WTC11 (cell line): ENCODE data around the gene OR4D1. TPM values are rescaled to one million over a fixed set of nuclear protein-coding genes. Genes with fewer than 3 reads are reported as not detected.
A peak's percentile ranks its signal among the peaks of the same experiment; 100 is the strongest.

Experiments used
- ATAC-seq: fragments of 200-7000 bp; cut with Tn5 transposase; 2 replicates; pipeline ENCODE4 v1.10.0; 2021; ENCODE audit warnings: mild to moderate bottlenecking, moderate library complexity
- CTCF ChIA-PET: fragments of 300-600 bp; sonication (Branson Sonifier 250); formaldehyde crosslinking; loops from one replicate; lab custom pipeline; 2021; ENCODE audit warnings: antibody characterized with exemption; lab: Charles Lee
- POLR2A ChIA-PET: fragments of 350-600 bp; sonication (Branson Sonifier 250); formaldehyde crosslinking; loops from one replicate; lab custom pipeline; 2021; ENCODE audit warnings: antibody characterized with exemption; lab: Charles Lee
- DNase-seq: peaks from one replicate; pipeline ENCODE4 v3.0.0; 2021; ENCODE audit warnings: low spot score
- H3K27ac Mint-ChIP-seq: 2 replicates; pipeline ENCODE4 v1.8.0; 2021; ENCODE audit warnings: mixed read lengths
- H3K27me3 Mint-ChIP-seq: 2 replicates; pipeline ENCODE4 v1.8.0; 2021; ENCODE audit warnings: low read depth, mild to moderate bottlenecking, moderate library complexity, mixed read lengths
- H3K36me3 Mint-ChIP-seq: 2 replicates; pipeline ENCODE4 v1.8.0; 2021; ENCODE audit warnings: mixed read lengths
- H3K4me1 Mint-ChIP-seq: 2 replicates; pipeline ENCODE4 v1.8.0; 2022; ENCODE audit warnings: mixed read lengths
- H3K4me3 Mint-ChIP-seq: 2 replicates; pipeline ENCODE4 v1.8.0; 2021; ENCODE audit warnings: mild to moderate bottlenecking, moderate library complexity, mixed read lengths
- H3K9me3 Mint-ChIP-seq: 2 replicates; pipeline ENCODE4 v1.8.0; 2021; ENCODE audit warnings: mixed read lengths
- AR ChIP-seq: fragments of 250-450 bp; sonication (Bioruptor Pico); IDR thresholded peaks from 2 replicates; pipeline ENCODE4 v1.9.0; 2021; ENCODE audit warnings: mild to moderate bottlenecking
- E2F1 ChIP-seq: sonication (generic); formaldehyde crosslinking; IDR thresholded peaks from 2 replicates; pipeline ENCODE4 v1.8.0; 2022; ENCODE audit warnings: mild to moderate bottlenecking, missing genetic modification reagents
- IRF2 ChIP-seq: sonication (generic); formaldehyde crosslinking; IDR thresholded peaks from 2 replicates; pipeline ENCODE4 v1.8.0; 2022; ENCODE audit warnings: low read depth, missing genetic modification reagents, borderline replicate concordance
- MXD4 ChIP-seq: fragments of 250-450 bp; sonication (Bioruptor Pico); IDR thresholded peaks from 2 replicates; pipeline ENCODE4 v1.8.0; 2021; ENCODE audit warnings: mild to moderate bottlenecking, moderate library complexity, borderline replicate concordance
- PRDM15 ChIP-seq: sonication (generic); formaldehyde crosslinking; IDR thresholded peaks from 2 replicates; pipeline ENCODE4 v1.8.0; 2022; ENCODE audit warnings: missing genetic modification reagents
- SMAD4 ChIP-seq: sonication (generic); formaldehyde crosslinking; IDR thresholded peaks from 2 replicates; pipeline ENCODE4 v1.8.0; 2022; ENCODE audit warnings: mild to moderate bottlenecking, missing genetic modification reagents
- total RNA-seq: library from RNA; stranded (reverse); gene quantifications from 3 replicates; pipeline ENCODE4 v1.2.3, GENCODE V29; 2021
- TF ChIP-seq, protein P1 (sequence below): sonication (generic); formaldehyde crosslinking; IDR thresholded peaks from 2 replicates; pipeline ENCODE4 v1.8.1; 2022; ENCODE audit warnings: low read depth, mild to moderate bottlenecking, moderate library complexity, missing genetic modification reagents, borderline replicate concordance
- TF ChIP-seq, protein P2 (sequence below): fragments of 200-600 bp; IDR thresholded peaks from 2 replicates; pipeline ENCODE4 v1.8.0; 2022; ENCODE audit warnings: antibody characterized with exemption
- TF ChIP-seq, protein P3 (sequence below): fragments of 250-450 bp; sonication (Bioruptor Pico); IDR thresholded peaks from 2 replicates; pipeline ENCODE4 v1.8.0; 2021; ENCODE audit warnings: mild to moderate bottlenecking
- TF ChIP-seq, protein P4 (sequence below): sonication (generic); formaldehyde crosslinking; conservative IDR thresholded peaks from 2 replicates; pipeline ENCODE4 v1.8.1; 2022; ENCODE audit warnings: mild to moderate bottlenecking, missing genetic modification reagents

Gene OR4D1
- total RNA-seq, 1 experiment from 2014 or later, result 0.17 TPM

GRCh38 chr17:58172369-58173071 is 24.3 kb downstream of the OR4D1 start:
- TF ChIP-seq, protein P1, sequence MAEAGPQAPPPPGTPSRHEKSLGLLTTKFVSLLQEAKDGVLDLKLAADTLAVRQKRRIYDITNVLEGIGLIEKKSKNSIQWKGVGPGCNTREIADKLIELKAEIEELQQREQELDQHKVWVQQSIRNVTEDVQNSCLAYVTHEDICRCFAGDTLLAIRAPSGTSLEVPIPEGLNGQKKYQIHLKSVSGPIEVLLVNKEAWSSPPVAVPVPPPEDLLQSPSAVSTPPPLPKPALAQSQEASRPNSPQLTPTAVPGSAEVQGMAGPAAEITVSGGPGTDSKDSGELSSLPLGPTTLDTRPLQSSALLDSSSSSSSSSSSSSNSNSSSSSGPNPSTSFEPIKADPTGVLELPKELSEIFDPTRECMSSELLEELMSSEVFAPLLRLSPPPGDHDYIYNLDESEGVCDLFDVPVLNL, result no peak
- TF ChIP-seq, protein P2, sequence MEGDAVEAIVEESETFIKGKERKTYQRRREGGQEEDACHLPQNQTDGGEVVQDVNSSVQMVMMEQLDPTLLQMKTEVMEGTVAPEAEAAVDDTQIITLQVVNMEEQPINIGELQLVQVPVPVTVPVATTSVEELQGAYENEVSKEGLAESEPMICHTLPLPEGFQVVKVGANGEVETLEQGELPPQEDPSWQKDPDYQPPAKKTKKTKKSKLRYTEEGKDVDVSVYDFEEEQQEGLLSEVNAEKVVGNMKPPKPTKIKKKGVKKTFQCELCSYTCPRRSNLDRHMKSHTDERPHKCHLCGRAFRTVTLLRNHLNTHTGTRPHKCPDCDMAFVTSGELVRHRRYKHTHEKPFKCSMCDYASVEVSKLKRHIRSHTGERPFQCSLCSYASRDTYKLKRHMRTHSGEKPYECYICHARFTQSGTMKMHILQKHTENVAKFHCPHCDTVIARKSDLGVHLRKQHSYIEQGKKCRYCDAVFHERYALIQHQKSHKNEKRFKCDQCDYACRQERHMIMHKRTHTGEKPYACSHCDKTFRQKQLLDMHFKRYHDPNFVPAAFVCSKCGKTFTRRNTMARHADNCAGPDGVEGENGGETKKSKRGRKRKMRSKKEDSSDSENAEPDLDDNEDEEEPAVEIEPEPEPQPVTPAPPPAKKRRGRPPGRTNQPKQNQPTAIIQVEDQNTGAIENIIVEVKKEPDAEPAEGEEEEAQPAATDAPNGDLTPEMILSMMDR, result peak; percentile 40
- Mint-ChIP-seq H3K9me3 (peaks cover 3% of the 10 kb centered on the region; the same call in 1 of the 2 replicates), H3K36me3 (no peaks in the 10 kb centered on the region), H3K4me1 (no peaks in the 10 kb centered on the region), H3K27ac (no peak overlapping the region), H3K4me3 (no peak overlapping the region), H3K27me3 (peaks cover 27% of the 10 kb centered on the region)
- ATAC-seq, result peak; percentile 98
- ChIA-PET CTCF (interaction anchor here (0.6 to 1.9 kb wide), 20 partner anchors 8 to 360 kb away, joined by 3 to 19 read pairs (median 4); partner anchors contain the start of genes LPO, MRPS23 and RNF43), POLR2A (interaction anchor here (0.6 kb wide), 1 partner anchor 176 kb away, joined by 5 read pairs; no protein-coding TSS in a partner anchor)
- DNase-seq, result peak; percentile 46

GRCh38 chr17:58174871-58175270 is 26.7 kb downstream of the OR4D1 start:
- Mint-ChIP-seq H3K4me3 (no peak overlapping the region), H3K27ac (no peak overlapping the region), H3K36me3 (no peaks in the 10 kb centered on the region), H3K9me3 (no peaks in the 10 kb centered on the region), H3K27me3 (peaks cover 12% of the 10 kb centered on the region)
- CTCF ChIA-PET, result no interaction called here
- DNase-seq, result no peak
- TF ChIP-seq IRF2 (CRISPR knock-in tag) (no peak), AR (CRISPR knock-in tag) (no peak)
- TF ChIP-seq, all 79 proteins: peak for 0
- H3K4me1 Mint-ChIP-seq, result no peaks in the 10 kb centered on the region
- POLR2A ChIA-PET, result no interaction called here
- ATAC-seq, result no peak

DNA sequence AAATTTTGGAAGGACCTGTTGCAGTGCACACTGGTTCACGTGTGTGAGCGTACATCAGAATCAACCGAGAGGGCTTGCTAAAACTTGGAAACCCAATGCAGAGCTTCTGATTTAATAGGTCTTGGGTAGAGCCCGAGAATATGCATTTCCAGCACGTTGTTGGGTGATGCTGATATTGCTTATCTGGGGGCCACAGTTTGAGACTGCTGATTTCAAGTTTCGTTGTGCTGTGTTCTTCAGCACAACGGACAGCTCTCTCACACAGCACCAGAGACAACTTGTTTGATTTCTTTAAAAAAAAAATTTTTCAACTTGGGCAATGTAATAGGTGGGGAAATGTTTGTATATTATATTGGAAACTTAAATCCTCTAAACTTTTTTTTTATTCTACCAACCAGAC is 28.0 kb downstream of the OR4D1 start:
- ChIA-PET POLR2A (no interaction called here), CTCF (interaction anchor here (0.6 kb wide), 1 partner anchor 24 kb away, joined by 4 read pairs; no protein-coding TSS in a partner anchor)
- Mint-ChIP-seq H3K9me3 (no peaks in the 10 kb centered on the region), H3K27ac (no peak overlapping the region), H3K36me3 (no peaks in the 10 kb centered on the region), H3K4me3 (no peak overlapping the region), H3K4me1 (no peaks in the 10 kb centered on the region), H3K27me3 (peaks cover 10% of the 10 kb centered on the region)
- TF ChIP-seq, protein P3, sequence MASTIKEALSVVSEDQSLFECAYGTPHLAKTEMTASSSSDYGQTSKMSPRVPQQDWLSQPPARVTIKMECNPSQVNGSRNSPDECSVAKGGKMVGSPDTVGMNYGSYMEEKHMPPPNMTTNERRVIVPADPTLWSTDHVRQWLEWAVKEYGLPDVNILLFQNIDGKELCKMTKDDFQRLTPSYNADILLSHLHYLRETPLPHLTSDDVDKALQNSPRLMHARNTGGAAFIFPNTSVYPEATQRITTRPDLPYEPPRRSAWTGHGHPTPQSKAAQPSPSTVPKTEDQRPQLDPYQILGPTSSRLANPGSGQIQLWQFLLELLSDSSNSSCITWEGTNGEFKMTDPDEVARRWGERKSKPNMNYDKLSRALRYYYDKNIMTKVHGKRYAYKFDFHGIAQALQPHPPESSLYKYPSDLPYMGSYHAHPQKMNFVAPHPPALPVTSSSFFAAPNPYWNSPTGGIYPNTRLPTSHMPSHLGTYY (CRISPR knock-in tag), result no peak
- TF ChIP-seq PRDM15 (CRISPR knock-in tag) (no peak), MXD4 (CRISPR knock-in tag) (no peak), E2F1 (CRISPR knock-in tag) (no peak), SMAD4 (CRISPR knock-in tag) (no peak)
- TF ChIP-seq, protein P4, sequence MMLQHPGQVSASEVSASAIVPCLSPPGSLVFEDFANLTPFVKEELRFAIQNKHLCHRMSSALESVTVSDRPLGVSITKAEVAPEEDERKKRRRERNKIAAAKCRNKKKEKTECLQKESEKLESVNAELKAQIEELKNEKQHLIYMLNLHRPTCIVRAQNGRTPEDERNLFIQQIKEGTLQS (CRISPR knock-in tag), result no peak
- no peak for ATAC-seq
- no peak for DNase-seq
